ENCODE results near the gene PDS5B. TPM values are rescaled to one million over a fixed set of nuclear protein-coding genes. Genes with fewer than 3 reads are reported as not detected.

PDS5B gene
- total and polyA plus RNA-seq, 2 donors from 2014 or later = 6.9 to 41.2 TPM

GRCh38 chr13:32636711-32637110 lies 50.5 kb downstream of the PDS5B start:
- Histone ChIP-seq H3K27me3 (ENCODE audit: control insufficient read depth, insufficient read depth, low read length) (no peaks in the 10 kb centered on the region), H3K9ac (ENCODE audit: low read length in 3 of 3) (no peak overlapping the region), H3K27ac (ENCODE audit: low read depth in 2 of 2, low read length in 2 of 2) (no peak overlapping the region), H3K4me1 (ENCODE audit: control insufficient read depth in 2 of 3, insufficient read depth in 2 of 3, low read depth in 1 of 3, low read length in 3 of 3) (no peaks in the 10 kb centered on the region), H3K36me3 (ENCODE audit: control insufficient read depth in 2 of 3, insufficient read depth in 3 of 3, low read length in 3 of 3) (no peaks in the 10 kb centered on the region), H3K9me3 (ENCODE audit: control insufficient read depth in 2 of 3, insufficient read depth in 1 of 3, low read length in 3 of 3) (no peaks in the 10 kb centered on the region), H3K4me3 (ENCODE audit: low read length in 3 of 3) (no peak overlapping the region)
- no peak for TF ChIP-seq CTCF (IDR thresholded peaks at IDR 0.05; ENCODE audit: borderline replicate concordance, extremely low read depth, insufficient read depth)
- intact Hi-C loops (cut with DNase I) = loop anchor here (10.0 kb wide), 1 partner anchor 52 kb away; the partner anchor contains the start of gene PDS5B
- FAIRE-seq (no peak), DNase-seq (no peak)

GRCh38 chr13:32638739-32639138 lies 52.5 kb downstream of the PDS5B start:
- intact Hi-C loops (cut with DNase I) = loop anchor here (10.0 kb wide), 1 partner anchor 54 kb away; the partner anchor contains the start of gene PDS5B

GRCh38 chr13:32639502-32640105 lies 53.4 kb downstream of the PDS5B start:
- intact Hi-C loops (cut with DNase I) = loop anchor here (10.0 kb wide), 1 partner anchor 55 kb away; the partner anchor contains the start of gene PDS5B
- Histone ChIP-seq H3K36me3 (ENCODE audit: control insufficient read depth in 2 of 3, insufficient read depth in 3 of 3, low read length in 3 of 3) (no peaks in the 10 kb centered on the region), H3K27me3 (ENCODE audit: control insufficient read depth, insufficient read depth, low read length) (no peaks in the 10 kb centered on the region), H3K27ac (ENCODE audit: low read depth in 2 of 2, low read length in 2 of 2) (no peak overlapping the region), H3K4me3 (ENCODE audit: low read length in 3 of 3) (no peak overlapping the region), H3K4me1 (ENCODE audit: control insufficient read depth in 2 of 3, insufficient read depth in 2 of 3, low read depth in 1 of 3, low read length in 3 of 3) (peaks cover 0 to 3% (median 0%) of the 10 kb centered on the region in 3 donors), H3K9ac (ENCODE audit: low read length in 3 of 3) (no peak overlapping the region), H3K9me3 (ENCODE audit: control insufficient read depth in 2 of 3, insufficient read depth in 1 of 3, low read length in 3 of 3) (no peaks in the 10 kb centered on the region)
- TF ChIP-seq CTCF (IDR thresholded peaks at IDR 0.05; ENCODE audit: borderline replicate concordance, extremely low read depth, insufficient read depth) = peak; percentile 87
- peak; percentile 92 for FAIRE-seq
- DNase-seq = peak in 3 of 5 donors; percentile 28 to 80 (median 60)

More at GRCh38 chr13:32638739-32639138, 52.5 kb downstream of the PDS5B start:
- no peaks in the 10 kb centered on the region for H3K27me3 ChIP-seq (ENCODE audit: control insufficient read depth, insufficient read depth, low read length)
- FAIRE-seq (no peak), DNase-seq (no peak)
- TF ChIP-seq CTCF (IDR thresholded peaks at IDR 0.05; ENCODE audit: borderline replicate concordance, extremely low read depth, insufficient read depth) = no peak
- H3K27ac ChIP-seq (ENCODE audit: low read depth in 2 of 2, low read length in 2 of 2) = no peak overlapping the region
- no peak overlapping the region for H3K4me3 ChIP-seq (ENCODE audit: low read length in 3 of 3)
- H3K36me3 ChIP-seq (ENCODE audit: control insufficient read depth in 2 of 3, insufficient read depth in 3 of 3, low read length in 3 of 3) = no peaks in the 10 kb centered on the region
- peaks cover 0 to 3% (median 0%) of the 10 kb centered on the region in 3 donors for H3K4me1 ChIP-seq (ENCODE audit: control insufficient read depth in 2 of 3, insufficient read depth in 2 of 3, low read depth in 1 of 3, low read length in 3 of 3)
- H3K9me3 ChIP-seq (ENCODE audit: control insufficient read depth in 2 of 3, insufficient read depth in 1 of 3, low read length in 3 of 3) = no peaks in the 10 kb centered on the region
- H3K9ac ChIP-seq (ENCODE audit: low read length in 3 of 3) = no peak overlapping the region
